T47D (cell line): ENCODE results near the gene RUNDC1.

Experiments used
- DNase-seq, 2 experiments: peaks; one replicate each; pipeline versions ENCODE4 v3.0.0 to v3.0.0-alpha.2; 2011 to 2012; ENCODE audit warnings: low read depth in 1 of 2, low spot score in 1 of 2
- JUND ChIP-seq: IDR thresholded peaks from 2 replicates; pipeline ENCODE4 v1.6.1; 2012; ENCODE audit warnings: low read depth
- in situ Hi-C: cut with HindIII; loops from 2 replicates; pipeline ENCODE4 v1.10.0; 2016; ENCODE audit warnings: low sequenced_read_pairs, low pct_unique_long_range_greater_than_20kb

Gene RUNDC1

GRCh38 chr17:43018932-43019331 is 38.6 kb downstream of the RUNDC1 start:
- no peak for TF ChIP-seq JUND
- no peak for DNase-seq
- in situ Hi-C loops = no loop called here

GRCh38 chr17:43019418-43019817 is 39.1 kb downstream of the RUNDC1 start:
- TF ChIP-seq JUND = no peak
- in situ Hi-C loops = no loop called here
- no peak for DNase-seq

DNA sequence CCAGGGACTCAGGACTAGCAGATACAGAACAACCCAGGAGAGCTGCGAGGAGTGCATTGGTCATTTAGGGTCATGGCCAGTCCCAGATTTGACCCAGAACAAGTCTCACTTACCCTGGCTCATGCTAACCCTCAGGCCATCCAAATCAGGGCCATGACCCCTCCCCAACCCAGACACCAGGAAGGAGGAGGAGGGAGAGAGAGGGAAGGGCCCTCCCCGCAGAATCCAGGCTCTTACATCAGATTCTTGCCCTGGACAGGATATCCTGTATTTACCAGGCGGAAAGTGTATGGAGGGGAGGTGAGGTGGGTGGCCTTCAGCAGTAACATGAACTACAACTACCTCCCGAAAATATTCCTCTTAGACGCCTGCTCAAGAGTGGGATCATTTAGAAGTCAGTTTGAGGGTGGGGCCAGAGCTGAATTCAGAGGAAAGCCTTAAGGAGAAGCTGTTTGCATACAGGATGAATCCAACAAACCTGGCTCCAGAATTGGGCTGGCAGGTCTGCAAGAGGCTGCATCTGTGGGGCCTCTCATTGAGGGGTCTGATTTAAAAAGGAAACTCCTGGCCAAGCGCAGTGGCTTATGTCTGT is 39.8 kb downstream of the RUNDC1 start:
- no peak for DNase-seq
- TF ChIP-seq JUND = no peak
- in situ Hi-C loops = no loop called here

GRCh38 chr17:43020789-43021740 is 40.7 kb downstream of the RUNDC1 start:
- DNase-seq = peak; percentile 67 to 87
- no peak for TF ChIP-seq JUND
- in situ Hi-C loops = no loop called here

DNA sequence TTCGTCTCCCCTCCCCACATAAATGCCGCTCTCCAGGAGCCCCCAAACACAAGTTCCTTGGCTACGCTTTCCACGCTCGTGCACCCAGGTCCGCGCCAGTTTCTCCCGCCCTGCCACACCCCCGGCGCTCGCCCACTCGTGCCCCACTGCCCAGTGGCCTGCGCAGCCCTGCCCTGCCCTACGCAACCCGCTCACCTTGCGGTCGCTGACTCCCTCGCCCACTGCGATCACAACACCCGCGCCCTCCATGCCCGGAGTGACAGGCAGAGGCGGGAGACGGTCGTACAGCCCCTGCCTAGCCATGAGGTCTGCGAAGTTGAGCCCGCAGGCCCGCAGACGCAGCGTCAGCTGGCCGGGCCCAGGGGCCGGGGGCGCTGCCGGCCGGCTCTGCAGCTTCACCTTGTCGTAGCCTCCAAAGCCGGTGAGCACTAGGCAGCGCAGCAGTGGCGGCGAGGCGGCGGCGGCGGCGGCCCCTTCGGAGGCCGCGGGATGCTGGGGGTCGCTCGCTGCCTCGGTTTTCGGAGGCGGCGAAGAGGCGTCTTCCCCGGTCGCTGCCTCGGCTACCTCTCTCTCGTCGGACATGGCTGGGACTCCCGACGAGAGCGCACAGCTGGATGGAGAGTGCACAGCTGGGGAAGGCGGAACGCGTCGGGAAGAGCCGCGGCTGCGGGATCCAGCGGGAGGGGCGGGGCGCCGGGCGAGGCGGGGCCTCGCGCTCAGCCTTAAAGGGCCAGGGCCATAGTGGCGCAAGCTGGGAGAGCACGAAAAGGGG is 41.6 kb downstream of the RUNDC1 start, which contains the start of gene VAT1:
Gene VAT1, minus strand, starts transcription at position 645 of the 772 bp plus-strand sequence. Its CDS starts 63 bp downstream, at position 582.
- TF ChIP-seq JUND = no peak
- peak; percentile 86 to 93 for DNase-seq
- in situ Hi-C loops = no loop called here

DNA sequence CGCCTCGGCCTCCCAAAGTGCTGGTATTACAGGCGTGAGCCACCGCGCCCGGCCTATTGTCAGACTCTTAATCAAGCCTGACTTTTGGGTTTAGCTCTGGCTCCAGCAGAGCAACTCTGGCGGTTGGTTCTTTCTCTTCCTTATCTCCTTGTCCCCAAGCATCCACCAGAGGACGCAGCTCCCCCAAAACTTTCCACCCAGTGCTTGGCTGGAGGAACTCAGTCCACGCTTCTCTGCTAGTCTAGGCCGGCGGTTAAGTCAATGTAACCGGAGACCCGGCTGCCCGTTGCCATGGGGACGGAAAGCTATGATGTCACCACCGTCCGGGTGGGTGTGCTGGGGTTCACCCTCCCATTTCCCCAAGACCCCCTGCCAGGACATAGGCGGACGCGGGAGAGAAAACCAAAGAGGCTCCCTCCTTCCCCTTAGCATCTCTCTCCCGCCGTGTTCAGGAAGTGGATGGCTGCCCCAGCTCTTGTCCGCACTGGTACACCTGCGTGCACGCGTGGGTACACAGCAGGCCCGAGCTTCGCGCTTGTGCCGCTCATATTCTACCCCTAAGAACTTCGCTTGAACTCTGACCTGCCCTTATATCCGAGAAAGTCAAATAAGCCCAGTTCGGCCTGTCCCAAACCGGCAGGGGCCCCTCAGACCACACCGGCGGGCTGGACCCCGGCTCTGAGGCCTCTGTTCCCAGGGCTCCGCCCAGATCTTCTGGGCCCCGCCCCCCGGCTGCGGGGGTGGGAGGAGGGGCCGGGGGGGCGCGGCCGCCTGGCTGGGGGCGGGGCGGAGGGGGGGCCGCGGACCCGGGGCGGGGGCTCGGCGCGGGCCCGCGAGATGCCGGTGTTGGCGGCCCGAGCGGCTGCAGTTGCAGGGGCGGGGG is 44.3 kb downstream of the RUNDC1 start, which contains the start of gene RND2:
Gene RND2, plus strand, starts transcription at position 825 of the 883 bp plus-strand sequence. CDS start 117 bp downstream, outside the sequence.
- TF ChIP-seq JUND = no peak
- in situ Hi-C loops = no loop called here
- DNase-seq = peak; percentile 96 to 98

DNA sequence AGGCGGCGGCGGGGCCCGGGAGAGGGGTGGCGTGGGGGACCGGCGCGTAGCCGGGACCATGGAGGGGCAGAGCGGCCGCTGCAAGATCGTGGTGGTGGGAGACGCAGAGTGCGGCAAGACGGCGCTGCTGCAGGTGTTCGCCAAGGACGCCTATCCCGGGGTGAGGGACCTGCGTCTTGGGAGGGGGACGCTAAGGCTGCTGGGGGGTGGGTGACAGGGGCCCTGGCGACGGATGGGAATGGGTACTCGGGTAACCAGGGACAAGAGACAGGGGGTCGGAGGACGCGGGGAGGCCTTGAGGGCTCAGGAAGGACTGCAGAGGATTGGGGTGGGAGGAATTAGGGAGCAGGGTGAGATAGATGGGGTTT is 44.9 kb downstream of the RUNDC1 start:
- no peak for DNase-seq
- in situ Hi-C loops = no loop called here
- TF ChIP-seq JUND = no peak

DNA sequence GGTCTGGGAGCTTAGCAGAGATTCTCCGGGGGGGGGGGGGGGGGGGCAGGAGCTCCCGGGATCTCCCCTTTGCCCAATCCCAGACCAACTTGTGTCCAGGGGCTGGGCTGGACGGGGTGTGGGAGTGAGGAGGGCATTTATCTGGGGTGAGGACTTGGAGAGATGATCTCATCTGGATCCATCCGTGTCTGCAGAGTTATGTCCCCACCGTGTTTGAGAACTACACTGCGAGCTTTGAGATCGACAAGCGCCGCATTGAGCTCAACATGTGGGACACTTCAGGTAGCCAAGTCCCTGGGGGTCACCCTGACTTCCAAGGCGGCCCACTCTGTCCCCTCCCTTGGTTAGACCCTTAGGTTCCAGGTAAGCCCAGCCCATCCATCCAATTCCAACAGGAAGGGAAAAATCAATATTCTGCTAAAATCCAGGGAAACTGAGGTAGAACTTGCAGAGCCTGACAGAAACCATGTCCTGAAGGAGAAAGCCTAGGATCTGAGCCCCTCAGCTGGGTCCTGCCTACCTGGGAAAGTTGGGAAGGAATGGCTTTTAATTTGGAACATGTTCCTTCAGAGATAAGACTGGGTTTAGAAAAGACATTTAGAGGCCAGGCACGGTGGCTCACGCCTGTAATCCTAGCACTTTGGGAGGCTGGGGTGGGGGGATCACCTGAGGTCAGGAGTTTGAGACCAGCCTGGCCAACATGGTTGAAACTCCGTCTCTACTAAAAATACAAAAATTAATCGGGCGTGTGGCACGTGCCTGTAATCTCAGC is 45.6 kb downstream of the RUNDC1 start:
- no peak for TF ChIP-seq JUND
- in situ Hi-C loops = no loop called here
- DNase-seq = no peak

GRCh38 chr17:43026595-43026994 is 46.2 kb downstream of the RUNDC1 start:
- in situ Hi-C loops = no loop called here
- no peak for TF ChIP-seq JUND
- DNase-seq = no peak

DNA sequence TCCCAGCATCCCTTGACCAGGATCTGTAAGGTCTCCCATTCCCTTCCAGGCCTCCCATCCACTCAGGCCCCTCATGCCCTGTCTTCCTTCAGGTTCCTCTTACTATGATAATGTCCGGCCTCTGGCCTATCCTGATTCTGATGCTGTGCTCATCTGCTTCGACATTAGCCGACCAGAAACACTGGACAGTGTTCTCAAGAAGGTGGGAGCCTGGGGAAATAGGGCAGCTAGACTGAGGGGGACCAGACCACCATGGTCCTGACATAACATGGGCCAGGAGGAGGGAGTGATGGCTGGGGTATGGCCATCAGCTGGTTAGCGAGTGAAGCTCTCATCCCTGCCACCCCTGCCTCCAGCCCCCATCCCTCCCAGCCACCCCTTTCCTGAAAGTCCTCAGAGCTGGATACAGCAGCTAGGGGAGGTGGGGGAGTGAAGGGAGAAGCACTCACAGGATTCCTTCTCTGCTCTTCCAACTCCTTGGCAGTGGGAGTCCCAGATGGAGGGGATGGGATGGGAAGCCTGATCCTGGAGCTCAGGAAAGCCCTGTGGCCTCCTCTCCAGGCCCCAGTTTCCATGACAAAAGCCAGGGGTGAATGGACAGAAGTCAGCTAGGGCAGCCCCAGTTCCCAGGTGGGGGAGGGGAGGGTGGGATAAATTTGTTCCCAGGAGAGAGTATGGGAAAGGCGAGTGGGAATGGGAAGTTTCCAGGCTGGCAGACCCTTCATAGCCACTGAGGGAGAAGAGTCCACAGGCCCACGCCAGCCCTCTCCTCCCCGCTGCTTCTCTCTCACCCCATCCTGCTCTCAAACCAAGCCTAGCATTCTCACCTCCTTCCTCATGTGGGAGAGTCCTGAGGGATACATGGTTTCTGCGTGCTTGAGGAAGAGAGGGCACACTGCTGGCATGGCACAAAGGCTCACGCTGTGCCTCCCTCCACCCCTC is 47.0 kb downstream of the RUNDC1 start:
- no peak for TF ChIP-seq JUND
- in situ Hi-C loops = no loop called here
- DNase-seq = no peak
